GM12878 (cell line): Measurements from ENCODE around the gene MAP3K4. TPM values are rescaled to one million over a fixed set of nuclear protein-coding genes. Genes with fewer than 3 reads are reported as not detected.
A peak's percentile ranks its signal among the peaks of the same experiment; 100 is the strongest.

Experiments used
- ATAC-seq: fragments of 200-7000 bp; cut with Tn5 transposase; 3 replicates; pipeline ENCODE4 v1.9.1; 2020; ENCODE audit warnings: mild to moderate bottlenecking, moderate library complexity
- BruUV-seq: library from RNA; stranded (reverse); fragments of 400-500 nt; replicated peaks from 2 replicates; lab custom pipeline; 2021; lab: Mats Ljungman, UMichigan
- CTCF ChIA-PET: fragments of 300-600 bp; sonication (Branson Sonifier 250); formaldehyde crosslinking; extraction: SDS; loops from one replicate; lab custom pipeline; 2021; ENCODE audit warnings: inconsistent platforms; lab: Yijun Ruan, JAX
- POLR2A ChIA-PET: fragments of 350-600 bp; formaldehyde crosslinking; extraction: SDS; loops from one replicate; lab custom pipeline; 2021; ENCODE audit warnings: inconsistent platforms; lab: Charles Lee
- RAD21 ChIA-PET: fragments of 300-600 bp; sonication (Branson Sonifier 250); formaldehyde crosslinking; loops from one replicate; lab custom pipeline; 2023; ENCODE audit warnings: antibody characterized with exemption; ENCODE audit not compliant: unreplicated experiment; lab: Charles Lee
- SMC1A ChIA-PET: fragments of 300-600 bp; sonication (Branson Sonifier 250); formaldehyde crosslinking; loops from one replicate; lab custom pipeline; 2023; ENCODE audit not compliant: unreplicated experiment, uncharacterized antibody; lab: Charles Lee
- DNase-seq: peaks from one replicate; pipeline ENCODE4 v3.0.0-alpha.2; 2011; ENCODE audit warnings: low read depth, low spot score
- FAIRE-seq: peaks from 3 replicates; lab custom pipeline; 2011; peaks lifted over from hg19 to GRCh38; lab: Jason Lieb, UNC
- H2AFZ ChIP-seq: 2 replicates; pipeline ENCODE4 v1.6.0; 2011; ENCODE audit warnings: low read depth, low read length, control low read depth; ENCODE audit not compliant: control insufficient read depth
- H3K27ac ChIP-seq: 2 replicates; pipeline ENCODE4 v1.5.1; 2011; ENCODE audit warnings: control low read depth; ENCODE audit not compliant: control insufficient read depth, insufficient read depth
- H3K27me3 ChIP-seq, 2 experiments: replicated peaks in 1 of 2; 2 replicates each; pipeline versions ENCODE4 v1.6.0 to v1.6.1; 2011; ENCODE audit warnings: low read length in 1 of 2; ENCODE audit not compliant: control insufficient read depth in 2 of 2, insufficient read depth in 2 of 2
- H3K36me3 ChIP-seq, 2 experiments: 2 replicates each; pipeline ENCODE4 v1.5.1; 2011; ENCODE audit warnings: low read length in 1 of 2; ENCODE audit not compliant: control insufficient read depth in 2 of 2, insufficient read depth in 2 of 2
- H3K4me1 ChIP-seq: 2 replicates; pipeline ENCODE4 v1.6.1; 2011; ENCODE audit warnings: mild to moderate bottlenecking, low read length, moderate library complexity, mixed read lengths; ENCODE audit not compliant: control insufficient read depth, insufficient read depth
- H3K4me2 ChIP-seq: 2 replicates; pipeline ENCODE4 v1.6.0; 2011; ENCODE audit warnings: control low read depth; ENCODE audit not compliant: control insufficient read depth, insufficient read depth
- H3K4me3 ChIP-seq: fragments of 200-600 bp; sonication (generic); 2 replicates; pipeline ENCODE4 v1.5.1; 2016
- H3K79me2 ChIP-seq: 2 replicates; pipeline ENCODE4 v1.6.0; 2011; ENCODE audit warnings: low read length; ENCODE audit not compliant: control insufficient read depth, insufficient read depth
- H3K9ac ChIP-seq: 2 replicates; pipeline ENCODE4 v1.8.0; 2011; ENCODE audit warnings: low read length, control low read depth, mixed read lengths; ENCODE audit not compliant: control insufficient read depth, insufficient read depth
- H3K9me3 ChIP-seq: replicated peaks from 3 replicates; pipeline ENCODE4 v1.5.1; 2011; ENCODE audit warnings: mild to moderate bottlenecking, low read length; ENCODE audit not compliant: control insufficient read depth, insufficient read depth
- H4K20me1 ChIP-seq: 2 replicates; pipeline ENCODE4 v1.6.0; 2011; ENCODE audit not compliant: control insufficient read depth, insufficient read depth
- BACH1 ChIP-seq: fragments of 450-650 bp; IDR thresholded peaks from 2 replicates; pipeline ENCODE4 v1.6.1; 2017; ENCODE audit warnings: mild to moderate bottlenecking, borderline replicate concordance
- BMI1 ChIP-seq: fragments of 450-650 bp; IDR thresholded peaks from 2 replicates; pipeline ENCODE4 v1.6.1; 2016; ENCODE audit warnings: mild to moderate bottlenecking, moderate library complexity, borderline replicate concordance
- CBX5 ChIP-seq: sonication (generic); IDR thresholded peaks from 2 replicates; pipeline ENCODE4 v1.6.1; 2016; ENCODE audit warnings: low read depth, moderate library complexity, mild to moderate bottlenecking, inconsistent platforms
- CUX1 ChIP-seq: IDR thresholded peaks from 2 replicates; pipeline ENCODE4 v1.6.1; 2012; ENCODE audit warnings: improper control_type of control experiment, low read depth, low read length; ENCODE audit not compliant: insufficient replicate concordance
- ESRRA ChIP-seq: IDR thresholded peaks from 2 replicates; pipeline ENCODE4 v1.6.1; 2012; ENCODE audit warnings: mild to moderate bottlenecking, low read length, improper control_type of control experiment
- FOS ChIP-seq: IDR thresholded peaks from 3 replicates; pipeline ENCODE4 v1.6.1; 2011; ENCODE audit warnings: borderline replicate concordance; ENCODE audit not compliant: insufficient read length; ENCODE audit errors: extremely low read depth
- IKZF2 ChIP-seq, 2 experiments: fragments of 450-650 bp; IDR thresholded peaks; 2 replicates each; pipeline ENCODE4 v1.6.1; 2017; ENCODE audit warnings: mild to moderate bottlenecking in 2 of 2, moderate library complexity in 2 of 2
- NFIC ChIP-seq: IDR thresholded peaks from 2 replicates; pipeline ENCODE4 v1.6.1; 2012; ENCODE audit warnings: low read depth, mild to moderate bottlenecking, inconsistent platforms, low read length, moderate library complexity
- PRDM15 ChIP-seq: fragments of 450-650 bp; formaldehyde crosslinking; IDR thresholded peaks from 2 replicates; pipeline ENCODE4 v1.4.0; 2020; ENCODE audit warnings: mild to moderate bottlenecking, moderate library complexity
- RUNX3 ChIP-seq: IDR thresholded peaks from 2 replicates; pipeline ENCODE4 v1.6.1; 2012; ENCODE audit warnings: low read length, inconsistent platforms
- SKIL ChIP-seq: fragments of 450-650 bp; IDR thresholded peaks from 2 replicates; pipeline ENCODE4 v1.6.1; 2017; ENCODE audit warnings: mild to moderate bottlenecking, low read depth, inconsistent platforms; ENCODE audit not compliant: poor library complexity, severe bottlenecking
- SRF ChIP-seq, 2 experiments: IDR thresholded peaks; 2 replicates each; pipeline ENCODE4 v1.6.1; 2011; ENCODE audit warnings: low read depth in 2 of 2, low read length in 2 of 2, mild to moderate bottlenecking in 1 of 2, moderate library complexity in 1 of 2
- SUZ12 ChIP-seq: fragments of 200-600 bp; sonication (generic); IDR thresholded peaks from one replicate; pipeline ENCODE4 v1.6.1; 2018; ENCODE audit warnings: antibody characterized with exemption, mild to moderate bottlenecking; ENCODE audit not compliant: unreplicated experiment
- WGBS: methylation state at CpG from one replicate; pipeline ENCODE4 v1.1.6; 2016; ENCODE audit warnings: low lambda C conversion rate; ENCODE audit not compliant: insufficient replicate concordance, insufficient coverage; ENCODE audit errors: missing lambda C conversion rate; 5-methylcytosine and 5-hydroxymethylcytosine counted together
- in situ Hi-C: fragments of 300-500 bp; cut with MboI; formaldehyde crosslinking; loops from 9 replicates; pipeline ENCODE4 v1.14.3; 2018; ENCODE audit warnings: mixed read lengths
- intact Hi-C: fragments of 100-400 bp; cut with micrococcal nuclease; formaldehyde crosslinking; loops from one replicate; pipeline ENCODE4 v1.14.2; 2022; ENCODE audit not compliant: unreplicated experiment
- polyA plus RNA-seq, 11 experiments: library from polyadenylated mRNA; depleted of rRNA in 4 of 11; unstranded in 6 of 11; stranded (reverse) in 5 of 11; fragments of >200 nt; fragmentation: Nextera tagmentation in 4 of 11; fragmentation: Illumina TruSeq in 1 of 11; extraction: Ambion mirVana in 4 of 11; extraction: Trizol in 1 of 11; gene quantifications; 1 replicate in 1 of 11; 2 replicates in 10 of 11; pipeline versions ENCODE4 v1.2.1 to v1.2.3, GENCODE V29; 2011 to 2016; ENCODE audit warnings: inconsistent platforms in 2 of 11, missing spikeins in 2 of 11, low read depth in 1 of 11
- total RNA-seq, 4 experiments: library from RNA; depleted of rRNA in 3 of 4; stranded (reverse); fragments of >200 nt in 3 of 4; fragmentation: Illumina TruSeq in 1 of 4; extraction: Trizol in 1 of 4; gene quantifications; 2 replicates each; pipeline versions ENCODE4 v1.2.1 to v1.2.3, GENCODE V29; 2013 to 2021

Gene MAP3K4
- total and polyA plus RNA-seq, 10 of the 15 experiments (the other 5 are each of a cell fraction or from before 2014, with no cell fraction given), result 14.0 to 44.5 (median 23.1) TPM

- POLR2A ChIA-PET, result no interaction called here
- peaks cover 4% of the 10 kb centered on the region for H3K79me2 ChIP-seq
- peak; percentile 88 for ATAC-seq
- TF ChIP-seq IKZF2 (IDR thresholded peaks at IDR 0.05) (0 out of 4 replicates have a peak, but pooled peaks of 1 of the 2 experiments have one; percentile 15), SUZ12 (no peak), CBX5 (no peak), ESRRA (no peak), BMI1 (no peak), PRDM15 (CRISPR knock-in tag) (no peak), RUNX3 (peak; percentile 6; the same call in 1 of the 2 replicates), NFIC (peak; percentile 42; the same call in 1 of the 2 replicates), CUX1 (no peak), SKIL (no peak), BACH1 (no peak), FOS (no peak), SRF (IDR thresholded peaks at IDR 0.05; ENCODE audit: low read depth in 2 of 2, low read length in 2 of 2) (peak in 1 of 2 experiments; percentile 75; a peak in 1 of 4 replicates)
Observed at GRCh38 chr6:161056451-161056850, 64.9 kb downstream of the MAP3K4 start.

More at GRCh38 chr6:161056451-161056850, 64.9 kb downstream of the MAP3K4 start:
- Histone ChIP-seq H3K9me3 (peaks cover 6% of the 10 kb centered on the region; the same call in 2 of the 3 replicates), H3K4me3 (0 out of 2 replicates have a peak overlapping the region, but pooled peaks have one; percentile 7), H3K27ac (no peak overlapping the region), H3K9ac (no peak overlapping the region), H3K27me3 (no peaks in the 10 kb centered on the region), H3K4me2 (no peak overlapping the region), H3K4me1 (peaks cover 13% of the 10 kb centered on the region), H3K36me3 (peaks cover 0 to 6% of the 10 kb centered on the region in 2 experiments; a peak in 1 of 4 replicates), H4K20me1 (no peaks in the 10 kb centered on the region), H2AFZ (no peak overlapping the region)
- ChIA-PET CTCF (no interaction called here), RAD21 (no interaction called here), SMC1A (interaction anchor here (1.2 to 1.7 kb wide), 2 partner anchors 8 to 32 kb away, joined by 3 to 7 read pairs; no protein-coding TSS in a partner anchor)
- DNase-seq (no peak), FAIRE-seq (no peak)
- BruUV-seq, result no TSS peak
- intact Hi-C loops, result no loop called here
- 37% methylated on average over 4 of the region's 4 CpGs for WGBS
- in situ Hi-C loops, result no loop called here
